K562 (cell line): ENCODE data around the gene CORIN. TPM values are rescaled to one million over a fixed set of nuclear protein-coding genes. Genes with fewer than 3 reads are reported as not detected.

Source experiments
- BRF2 ChIP-seq: IDR thresholded peaks from 3 replicates; pipeline ENCODE4 v1.6.1; 2011; ENCODE audit warnings: borderline replicate concordance, mild to moderate bottlenecking; ENCODE audit not compliant: insufficient read length, insufficient read depth
- CREB3L1 ChIP-seq: fragments of 450-650 bp; IDR thresholded peaks from 2 replicates; pipeline ENCODE4 v1.6.1; 2014; ENCODE audit warnings: low read depth, mild to moderate bottlenecking, moderate library complexity, borderline replicate concordance
- HDAC3 ChIP-seq: fragments of 450-650 bp; IDR thresholded peaks from 2 replicates; pipeline ENCODE4 v1.6.1; 2018; ENCODE audit warnings: borderline replicate concordance, mild to moderate bottlenecking, moderate library complexity; ENCODE audit not compliant: partially characterized antibody
- HIVEP1 ChIP-seq: fragments of 250-450 bp; sonication (Bioruptor Pico); IDR thresholded peaks from 2 replicates; pipeline ENCODE4 v1.4.0; 2020; ENCODE audit warnings: mild to moderate bottlenecking
- KDM4B ChIP-seq, 2 experiments: fragments of 450-650 bp in 1 of 2; sonication (generic) in 1 of 2; IDR thresholded peaks; 2 replicates each; pipeline ENCODE4 v1.6.1; 2016 to 2017; ENCODE audit warnings: borderline replicate concordance in 2 of 2, antibody characterized with exemption in 1 of 2, low read depth in 1 of 2, mild to moderate bottlenecking in 1 of 2
- NCOR1 ChIP-seq: fragments of 450-650 bp; IDR thresholded peaks from 2 replicates; pipeline ENCODE4 v1.6.1; 2016; ENCODE audit warnings: mild to moderate bottlenecking, moderate library complexity
- SMC3 ChIP-seq: conservative IDR thresholded peaks from 2 replicates; pipeline ENCODE4 v1.6.1; 2011; ENCODE audit warnings: low read depth, low read length, improper control_type of control experiment; ENCODE audit not compliant: insufficient read depth
- ZNF609 ChIP-seq: sonication (generic); formaldehyde crosslinking; IDR thresholded peaks from 2 replicates; pipeline ENCODE4 v1.8.1; 2023; ENCODE audit warnings: missing genetic modification reagents, mild to moderate bottlenecking, borderline replicate concordance
- ZNF644 ChIP-seq: fragments of 200-800 bp; sonication (Bioruptor generic); IDR thresholded peaks from 2 replicates; pipeline ENCODE4 v1.6.1; 2016; ENCODE audit warnings: low read depth, missing genetic modification characterization, missing compliant biosample characterization
- polyA plus RNA-seq, 8 experiments: library from polyadenylated mRNA; depleted of rRNA in 4 of 8; stranded (reverse) in 5 of 8; unstranded in 3 of 8; fragments of >200 nt; fragmentation: Nextera tagmentation in 2 of 8; fragmentation: Illumina TruSeq in 1 of 8; extraction: Ambion mirVana in 2 of 8; extraction: Trizol in 1 of 8; gene quantifications; 2 replicates each; pipeline versions ENCODE4 v1.2.1 to v1.2.3, GENCODE V29; 2011 to 2014; ENCODE audit warnings: inconsistent platforms in 1 of 8, missing spikeins in 1 of 8
- total RNA-seq, 7 experiments: library from RNA; depleted of rRNA in 6 of 7; stranded (reverse); fragments of >200 nt in 6 of 7; fragmentation: Illumina TruSeq in 2 of 7; extraction: Trizol in 2 of 7; gene quantifications; 2 replicates each; pipeline versions ENCODE4 v1.2.1 to v1.2.3, GENCODE V29; 2011 to 2021; ENCODE audit warnings: low replicate concordance in 1 of 7
- TF ChIP-seq, protein P1 (sequence below), 2 experiments: fragments of 250-450 bp in 1 of 2; fragments of 450-650 bp in 1 of 2; sonication (Bioruptor Pico) in 1 of 2; IDR thresholded peaks; 2 replicates each; pipeline versions ENCODE4 v1.6.1 to v1.8.0; 2016 to 2021; ENCODE audit warnings: mild to moderate bottlenecking in 2 of 2, moderate library complexity in 2 of 2, missing compliant biosample characterization in 1 of 2, missing genetic modification characterization in 1 of 2

Gene CORIN
- total and polyA plus RNA-seq, 9 of the 15 experiments (the other 6 are each of a cell fraction or from before 2014, with no cell fraction given): 0.04 to 0.31 (median 0.08) TPM; not detected in 4

DNA sequence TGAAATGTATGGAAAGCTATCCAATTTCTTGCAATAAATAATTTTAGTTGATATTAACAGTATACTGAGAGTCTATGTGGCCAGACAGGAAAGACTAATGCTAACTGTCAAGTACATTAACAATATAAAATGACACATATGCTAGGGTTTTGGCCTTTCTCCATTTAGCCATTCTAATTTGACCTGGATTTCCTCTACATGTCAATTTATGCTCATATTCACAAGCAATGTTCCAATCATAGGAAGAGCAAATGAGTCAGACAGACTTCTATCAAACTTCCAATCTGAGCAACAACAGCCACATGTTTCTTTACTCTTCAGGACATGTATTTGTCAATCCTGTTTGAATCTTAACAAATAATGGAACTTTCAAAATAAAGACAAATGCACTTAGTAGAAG lies 53.6 kb downstream of the CORIN start (continued):
- TF ChIP-seq ZNF609 (CRISPR knock-in tag): no peak
- TF ChIP-seq BRF2: no peak
- no peak for TF ChIP-seq KDM4B (IDR thresholded peaks at IDR 0.05; ENCODE audit: borderline replicate concordance in 2 of 2, low read depth in 1 of 2)
- TF ChIP-seq SMC3: no peak
- TF ChIP-seq HIVEP1: no peak
- no peak for TF ChIP-seq ZNF644 (tag)
- TF ChIP-seq, protein P1, sequence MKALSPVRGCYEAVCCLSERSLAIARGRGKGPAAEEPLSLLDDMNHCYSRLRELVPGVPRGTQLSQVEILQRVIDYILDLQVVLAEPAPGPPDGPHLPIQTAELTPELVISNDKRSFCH (CRISPR knock-in tag; IDR thresholded peaks at IDR 0.05): no peak
- TF ChIP-seq, protein P1 (tag; IDR thresholded peaks at IDR 0.05): no peak
- no peak for TF ChIP-seq NCOR1
- no peak for TF ChIP-seq HDAC3
- no peak for TF ChIP-seq CREB3L1
